Upper lobe of left lung (tissue), 6 donors: ENCODE data around the gene OPA3. TPM values are rescaled to one million over a fixed set of nuclear protein-coding genes. Genes with fewer than 3 reads are reported as not detected.
A peak's percentile ranks its signal among the peaks of the same experiment; 100 is the strongest.

Experiments
- ATAC-seq, 2 donors: fragments of 200-7000 bp; cut with Tn5 transposase; one replicate each; pipeline ENCODE4 v1.9.1; 2022; ENCODE audit warnings: mild to moderate bottlenecking in 2 of 2, moderate library complexity in 2 of 2; ENCODE audit not compliant: low FRiP score in 2 of 2
- DNase-seq, 2 donors: peaks; one replicate each; pipeline ENCODE4 v3.0.0-alpha.2; 2019 to 2020
- H3K27ac ChIP-seq, 4 donors: fragments of 200-600 bp; sonication (generic); one replicate each; pipeline ENCODE4 v1.5.1; 2016 to 2019
- H3K27me3 ChIP-seq, 4 donors: fragments of 200-600 bp; sonication (generic); one replicate each; pipeline ENCODE4 v1.5.1; 2017 to 2019
- H3K36me3 ChIP-seq, 4 donors: fragments of 200-600 bp; sonication (generic); one replicate each; pipeline ENCODE4 v1.5.1; 2016 to 2019
- H3K4me1 ChIP-seq, 4 donors: fragments of 200-600 bp; sonication (generic); one replicate each; pipeline ENCODE4 v1.5.1; 2018 to 2019
- H3K4me3 ChIP-seq, 4 donors: fragments of 200-600 bp; sonication (generic); one replicate each; pipeline ENCODE4 v1.5.1; 2017 to 2019; ENCODE audit warnings: mild to moderate bottlenecking in 2 of 4, moderate library complexity in 1 of 4
- H3K9me3 ChIP-seq, 4 donors: fragments of 200-600 bp; sonication (generic); one replicate each; pipeline ENCODE4 v1.5.1; 2018 to 2019
- EP300 ChIP-seq, 4 donors: sonication (generic); formaldehyde crosslinking; IDR thresholded peaks; one replicate each; pipeline ENCODE4 v1.5.1; 2017; ENCODE audit warnings: antibody characterized with exemption in 4 of 4, control low read depth in 2 of 4
- POLR2A ChIP-seq, 4 donors: fragments of 450-650 bp; IDR thresholded peaks; one replicate each; pipeline ENCODE4 v1.5.1; 2016 to 2017; ENCODE audit warnings: antibody characterized with exemption in 4 of 4, mild to moderate bottlenecking in 2 of 4
- POLR2AphosphoS5 ChIP-seq, 2 donors: sonication (generic); formaldehyde crosslinking; IDR thresholded peaks; one replicate each; pipeline ENCODE4 v1.5.1; 2017; ENCODE audit warnings: antibody characterized with exemption in 2 of 2
- WGBS, 2 donors: methylation state at CpG; one replicate each; pipeline ENCODE4 v1.1.5; 2017 to 2018; 5-methylcytosine and 5-hydroxymethylcytosine counted together
- total RNA-seq, 6 donors: library from RNA; depleted of rRNA in 4 of 6; stranded (reverse); fragments of >200 nt in 4 of 6; gene quantifications; one replicate each; pipeline versions ENCODE4 v1.1.0 to v1.2.1, GENCODE V29; 2016 to 2021
- TF ChIP-seq, protein P1 (sequence below), 6 experiments: fragments of 450-650 bp in 4 of 6; fragments of 200-600 bp in 2 of 6; sonication (generic) in 2 of 6; IDR thresholded peaks; one replicate each; pipeline ENCODE4 v1.5.1; 2016 to 2019; ENCODE audit warnings: antibody characterized with exemption in 6 of 6
- donor health status: DM: no; HTN: no; CAD: no; lungs with moderate emphysema.
- donor health status: DM: no; HTN: yes; CAD: no; lungs with severe emphysema.

The OPA3 gene
- total RNA-seq, 6 donors from 2014 or later = 9.9 to 14.3 (median 12.7) TPM

DNA sequence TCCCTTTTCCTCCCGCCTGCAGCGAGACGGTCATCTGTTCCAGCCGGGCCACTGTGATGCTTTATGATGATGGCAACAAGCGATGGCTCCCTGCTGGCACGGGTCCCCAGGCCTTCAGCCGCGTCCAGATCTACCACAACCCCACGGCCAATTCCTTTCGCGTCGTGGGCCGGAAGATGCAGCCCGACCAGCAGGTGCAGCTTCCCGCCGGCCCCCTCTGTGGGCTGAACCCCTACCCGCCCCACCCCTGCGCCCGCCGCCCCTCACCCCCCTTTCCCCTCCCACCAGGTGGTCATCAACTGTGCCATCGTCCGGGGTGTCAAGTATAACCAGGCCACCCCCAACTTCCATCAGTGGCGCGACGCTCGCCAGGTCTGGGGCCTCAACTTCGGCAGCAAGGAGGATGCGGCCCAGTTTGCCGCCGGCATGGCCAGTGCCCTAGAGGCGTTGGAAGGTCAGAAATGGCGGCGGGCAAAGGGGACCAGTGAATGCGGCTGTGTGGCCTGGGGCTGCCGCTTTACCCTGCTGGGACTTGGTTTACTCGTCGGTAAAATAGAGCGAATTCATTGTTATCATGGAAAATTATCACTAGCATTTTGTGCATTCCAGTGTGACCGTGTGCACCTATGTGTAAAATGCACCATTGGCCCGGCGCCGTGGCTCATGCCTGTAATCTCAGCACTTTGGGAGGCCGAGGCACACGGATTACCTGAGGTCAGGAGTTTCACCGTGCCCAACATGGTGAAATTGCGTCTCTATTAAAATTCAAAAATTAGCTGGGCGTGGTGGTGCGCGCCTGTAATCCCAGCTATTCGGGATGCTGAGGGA lies 66.7 kb downstream of the OPA3 start:
- 90 to 94% methylated on average over 46 to 50 of the region's 50 CpGs for WGBS, 2 donors
- no peaks in the 10 kb centered on the region for H3K27me3 ChIP-seq
- TF ChIP-seq, protein P1, sequence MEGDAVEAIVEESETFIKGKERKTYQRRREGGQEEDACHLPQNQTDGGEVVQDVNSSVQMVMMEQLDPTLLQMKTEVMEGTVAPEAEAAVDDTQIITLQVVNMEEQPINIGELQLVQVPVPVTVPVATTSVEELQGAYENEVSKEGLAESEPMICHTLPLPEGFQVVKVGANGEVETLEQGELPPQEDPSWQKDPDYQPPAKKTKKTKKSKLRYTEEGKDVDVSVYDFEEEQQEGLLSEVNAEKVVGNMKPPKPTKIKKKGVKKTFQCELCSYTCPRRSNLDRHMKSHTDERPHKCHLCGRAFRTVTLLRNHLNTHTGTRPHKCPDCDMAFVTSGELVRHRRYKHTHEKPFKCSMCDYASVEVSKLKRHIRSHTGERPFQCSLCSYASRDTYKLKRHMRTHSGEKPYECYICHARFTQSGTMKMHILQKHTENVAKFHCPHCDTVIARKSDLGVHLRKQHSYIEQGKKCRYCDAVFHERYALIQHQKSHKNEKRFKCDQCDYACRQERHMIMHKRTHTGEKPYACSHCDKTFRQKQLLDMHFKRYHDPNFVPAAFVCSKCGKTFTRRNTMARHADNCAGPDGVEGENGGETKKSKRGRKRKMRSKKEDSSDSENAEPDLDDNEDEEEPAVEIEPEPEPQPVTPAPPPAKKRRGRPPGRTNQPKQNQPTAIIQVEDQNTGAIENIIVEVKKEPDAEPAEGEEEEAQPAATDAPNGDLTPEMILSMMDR (IDR thresholded peaks at IDR 0.05) = no peak
- TF ChIP-seq EP300 (IDR thresholded peaks at IDR 0.05) (no peak), POLR2A (IDR thresholded peaks at IDR 0.05) (no peak), POLR2AphosphoS5 (IDR thresholded peaks at IDR 0.05) (no peak)
- peak in 1 of 2 donors; percentile 63 for DNase-seq
- no peak overlapping the region for H3K27ac ChIP-seq
- no peak overlapping the region for H3K4me3 ChIP-seq
- H3K9me3 ChIP-seq = no peaks in the 10 kb centered on the region
- H3K36me3 ChIP-seq = peaks cover 3 to 60% (median 47%) of the 10 kb centered on the region in 4 donors
- peaks cover 20 to 46% (median 32%) of the 10 kb centered on the region in 4 donors for H3K4me1 ChIP-seq
- ATAC-seq = no peak

GRCh38 chr19:45517238-45517637 lies 67.4 kb downstream of the OPA3 start:
- Histone ChIP-seq H3K4me1 (peaks cover 24 to 52% (median 34%) of the 10 kb centered on the region in 4 donors), H3K36me3 (peaks cover 3 to 54% (median 41%) of the 10 kb centered on the region in 4 donors), H3K9me3 (no peaks in the 10 kb centered on the region), H3K27me3 (no peaks in the 10 kb centered on the region), H3K4me3 (no peak overlapping the region), H3K27ac (peak overlapping the region in 1 of 4 donors; percentile 97)
- no peak for DNase-seq
- TF ChIP-seq, protein P1 (IDR thresholded peaks at IDR 0.05) = no peak
- TF ChIP-seq POLR2A (IDR thresholded peaks at IDR 0.05) (no peak), POLR2AphosphoS5 (IDR thresholded peaks at IDR 0.05) (no peak), EP300 (IDR thresholded peaks at IDR 0.05) (no peak)
- ATAC-seq = no peak
- 69 to 80% methylated on average over 7 of the region's 7 CpGs for WGBS, 2 donors

- H3K36me3 ChIP-seq = peaks cover 3 to 42% (median 31%) of the 10 kb centered on the region in 4 donors
- H3K4me1 ChIP-seq = peaks cover 33 to 59% (median 44%) of the 10 kb centered on the region in 4 donors
- ATAC-seq = peak; percentile 44 to 62
- no peak for DNase-seq
- no peaks in the 10 kb centered on the region for H3K27me3 ChIP-seq
- no peaks in the 10 kb centered on the region for H3K9me3 ChIP-seq
- peak overlapping the region in 2 of 4 donors; percentile 1 to 13 for H3K4me3 ChIP-seq
- peak overlapping the region; percentile 78 to 97 (median 88) for H3K27ac ChIP-seq
- 61 to 74% methylated on average over 9 of the region's 9 CpGs for WGBS, 2 donors
- TF ChIP-seq, protein P1 (IDR thresholded peaks at IDR 0.05) = no peak
- TF ChIP-seq POLR2AphosphoS5 (IDR thresholded peaks at IDR 0.05) = no peak
- TF ChIP-seq POLR2A (IDR thresholded peaks at IDR 0.05) = no peak
- TF ChIP-seq EP300 (IDR thresholded peaks at IDR 0.05) = no peak
Measured at GRCh38 chr19:45515807-45516401, 68.7 kb downstream of the OPA3 start.

GRCh38 chr19:45515081-45515624 lies 69.4 kb downstream of the OPA3 start:
- peaks cover 3 to 34% (median 24%) of the 10 kb centered on the region in 4 donors for H3K36me3 ChIP-seq
- DNase-seq (peak in 1 of 2 donors; percentile 87), ATAC-seq (peak; percentile 75 to 83)
- WGBS, 2 donors = 40 to 58% methylated on average over 10 of the region's 10 CpGs
- peak overlapping the region; percentile 78 to 97 (median 88) for H3K27ac ChIP-seq
- no peaks in the 10 kb centered on the region for H3K27me3 ChIP-seq
- no peaks in the 10 kb centered on the region for H3K9me3 ChIP-seq
- TF ChIP-seq EP300 (IDR thresholded peaks at IDR 0.05) = no peak
- peak; percentile 57 to 59 for TF ChIP-seq POLR2AphosphoS5 (IDR thresholded peaks at IDR 0.05)
- TF ChIP-seq POLR2A (IDR thresholded peaks at IDR 0.05) = no peak
- TF ChIP-seq, protein P1 (IDR thresholded peaks at IDR 0.05) = no peak
- H3K4me3 ChIP-seq = peak overlapping the region in 2 of 4 donors; percentile 1 to 13
- peaks cover 37 to 62% (median 50%) of the 10 kb centered on the region in 4 donors for H3K4me1 ChIP-seq
